Upper lobe of right lung (tissue), 1 donor: ENCODE results near the gene LRRN1. TPM values are rescaled to one million over a fixed set of nuclear protein-coding genes. Genes with fewer than 3 reads are reported as not detected.
"Not testable (repeated sequence)": the region's sequence is repeated elsewhere in the genome, so short reads cannot be mapped to it uniquely, and the experiment has no call there.

Source experiments
- ATAC-seq: fragments of 200-7000 bp; cut with Tn5 transposase; one replicate; pipeline ENCODE4 v1.9.1; 2020; ENCODE audit warnings: mild to moderate bottlenecking, moderate library complexity
- DNase-seq: peaks from one replicate; pipeline ENCODE4 v3.0.0-alpha.2; 2020
- H3K27ac ChIP-seq: fragments of 200-600 bp; one replicate; pipeline ENCODE4 v1.8.0; 2022
- H3K27me3 ChIP-seq: fragments of 200-600 bp; one replicate; pipeline ENCODE4 v1.8.0; 2022; ENCODE audit warnings: mild to moderate bottlenecking
- H3K36me3 ChIP-seq: fragments of 200-600 bp; one replicate; pipeline ENCODE4 v1.8.0; 2022
- H3K4me1 ChIP-seq: fragments of 200-600 bp; one replicate; pipeline ENCODE4 v1.8.0; 2022
- H3K4me3 ChIP-seq: fragments of 200-600 bp; one replicate; pipeline ENCODE4 v1.8.0; 2022; ENCODE audit warnings: mild to moderate bottlenecking
- H3K9me3 ChIP-seq: fragments of 200-600 bp; one replicate; pipeline ENCODE4 v1.8.0; 2022
- CTCF ChIP-seq: fragments of 200-600 bp; IDR thresholded peaks from one replicate; pipeline ENCODE4 v1.8.0; 2022; ENCODE audit warnings: antibody characterized with exemption
- intact Hi-C: fragments of 100-400 bp; cut with DNase I; formaldehyde crosslinking; loops from one replicate; pipeline ENCODE4 v1.11.0; 2022
- total RNA-seq: library from RNA; stranded (reverse); fragmentation: NEBNext Ultra II Directional; extraction: Animal tissue kit (Norgen Biotek cat#: 25700); gene quantifications from one replicate; pipeline ENCODE4 v1.2.1, GENCODE V29; 2021
- donor health status: DM: no; HTN: yes; CAD: no; lungs with severe emphysema.

Gene LRRN1
- total RNA-seq, 1 donor from 2014 or later = 5.2 TPM

GRCh38 chr3:3860235-3860634 lies 61.0 kb downstream of the LRRN1 start:
- ATAC-seq = no peak
- Histone ChIP-seq H3K27me3 (no peaks in the 10 kb centered on the region), H3K36me3 (no peaks in the 10 kb centered on the region), H3K27ac (no peak overlapping the region), H3K4me3 (no peak overlapping the region), H3K4me1 (no peaks in the 10 kb centered on the region), H3K9me3 (no peaks in the 10 kb centered on the region)
- no peak for TF ChIP-seq CTCF
- intact Hi-C loops = no loop called here
- no peak for DNase-seq

GRCh38 chr3:3862534-3862933 lies 63.3 kb downstream of the LRRN1 start:
- H3K36me3 ChIP-seq = no peaks in the 10 kb centered on the region
- no peaks in the 10 kb centered on the region for H3K27me3 ChIP-seq
- DNase-seq = no peak
- H3K4me3 ChIP-seq = no peak overlapping the region
- no peak for ATAC-seq
- no peaks in the 10 kb centered on the region for H3K4me1 ChIP-seq
- intact Hi-C loops = no loop called here
- TF ChIP-seq CTCF = no peak
- H3K27ac ChIP-seq = no peak overlapping the region
- no peaks in the 10 kb centered on the region for H3K9me3 ChIP-seq

- intact Hi-C loops = no loop called here
Measured at GRCh38 chr3:3875491-3875890, 76.3 kb downstream of the LRRN1 start.

GRCh38 chr3:3881050-3881449 lies 81.8 kb downstream of the LRRN1 start:
- ATAC-seq (peak; percentile 63), DNase-seq (no peak)
- H3K4me1 ChIP-seq = no peaks in the 10 kb centered on the region

More at GRCh38 chr3:3875491-3875890, 76.3 kb downstream of the LRRN1 start:
- DNase-seq = no peak
- no peaks in the 10 kb centered on the region for H3K9me3 ChIP-seq
- H3K36me3 ChIP-seq = no peaks in the 10 kb centered on the region
- no peaks in the 10 kb centered on the region for H3K4me1 ChIP-seq
- H3K27ac ChIP-seq = no peak overlapping the region
- no peak for ATAC-seq
- H3K27me3 ChIP-seq = no peaks in the 10 kb centered on the region
- no peak for TF ChIP-seq CTCF
- H3K4me3 ChIP-seq = no peak overlapping the region

GRCh38 chr3:3887311-3887710 lies 88.1 kb downstream of the LRRN1 start:
- intact Hi-C loops, H3K36me3 ChIP-seq: not testable (repeated sequence)

More at GRCh38 chr3:3881050-3881449, 81.8 kb downstream of the LRRN1 start:
- Histone ChIP-seq H3K4me3 (no peak overlapping the region), H3K9me3 (no peaks in the 10 kb centered on the region), H3K27me3 (no peaks in the 10 kb centered on the region), H3K36me3 (no peaks in the 10 kb centered on the region), H3K27ac (no peak overlapping the region)
- no peak for TF ChIP-seq CTCF
- intact Hi-C loops = no loop called here

GRCh38 chr3:3893590-3893989 lies 94.4 kb downstream of the LRRN1 start:
- H3K27ac ChIP-seq = no peak overlapping the region
- ATAC-seq (no peak), DNase-seq (no peak)
- no peaks in the 10 kb centered on the region for H3K27me3 ChIP-seq
- intact Hi-C loops = no loop called here
- no peak for TF ChIP-seq CTCF
- no peaks in the 10 kb centered on the region for H3K9me3 ChIP-seq
- no peak overlapping the region for H3K4me3 ChIP-seq
- no peaks in the 10 kb centered on the region for H3K4me1 ChIP-seq
- H3K36me3 ChIP-seq = no peaks in the 10 kb centered on the region

More at GRCh38 chr3:3887311-3887710, 88.1 kb downstream of the LRRN1 start:
- ATAC-seq, DNase-seq, H3K27ac ChIP-seq, H3K9me3 ChIP-seq, H3K4me1 ChIP-seq, H3K27me3 ChIP-seq, H3K4me3 ChIP-seq: not testable (repeated sequence)
